C4-2B (cell line): ENCODE results near the gene ZNF341.

ENCODE experiments used
- CTCF ChIP-seq: fragments of 450-650 bp; conservative IDR thresholded peaks from 2 replicates; pipeline ENCODE4 v1.5.1; 2017; ENCODE audit warnings: mild to moderate bottlenecking
- ZFX ChIP-seq: fragments of 450-650 bp; IDR thresholded peaks from 2 replicates; pipeline ENCODE4 v1.6.1; 2017

GRCh38 chr20:33789858-33790182 lies 58.0 kb downstream of the ZNF341 start:
- TF ChIP-seq CTCF (no peak), ZFX (no peak)
